Type B pancreatic cell (in vitro differentiated cells): Measurements from ENCODE around the gene CCNB1. TPM values are rescaled to one million over a fixed set of nuclear protein-coding genes. Genes with fewer than 3 reads are reported as not detected.
"Not testable (repeated sequence)": the region's sequence is repeated elsewhere in the genome, so short reads cannot be mapped to it uniquely, and the experiment has no call there.

ENCODE experiments used
- DNase-seq: peaks from one replicate; pipeline ENCODE4 v3.0.0; 2021; ENCODE audit warnings: mixed read lengths; ENCODE audit not compliant: unreplicated experiment; ENCODE audit errors: extremely low spot score
- H3K27ac Mint-ChIP-seq: 2 replicates; pipeline ENCODE4 v1.8.0; 2021; ENCODE audit warnings: mild to moderate bottlenecking, mixed read lengths
- H3K27me3 Mint-ChIP-seq: 2 replicates; pipeline ENCODE4 v1.8.0; 2021; ENCODE audit warnings: mixed read lengths
- H3K36me3 Mint-ChIP-seq: 2 replicates; pipeline ENCODE4 v1.8.0; 2021; ENCODE audit warnings: mixed read lengths
- H3K4me1 Mint-ChIP-seq: one replicate; pipeline ENCODE4 v1.8.0; 2021; ENCODE audit warnings: mixed read lengths; ENCODE audit not compliant: unreplicated experiment
- H3K4me3 Mint-ChIP-seq: 2 replicates; pipeline ENCODE4 v1.8.0; 2021; ENCODE audit warnings: mild to moderate bottlenecking, mixed read lengths
- H3K9me3 Mint-ChIP-seq: 2 replicates; pipeline ENCODE4 v1.8.0; 2021; ENCODE audit warnings: mixed read lengths
- CTCF ChIP-seq: fragments of 200-600 bp; sonication (generic); conservative IDR thresholded peaks from 2 replicates; pipeline ENCODE4 v1.5.0; 2021; ENCODE audit warnings: antibody characterized with exemption, mild to moderate bottlenecking
- total RNA-seq: library from RNA; stranded (reverse); gene quantifications from 2 replicates; pipeline ENCODE4 v1.2.1, GENCODE V29; 2021; ENCODE audit warnings: low replicate concordance

CCNB1 gene
- total RNA-seq, 1 donor from 2014 or later = 169 TPM

- no peak for TF ChIP-seq CTCF
- no peak overlapping the region for H3K4me3 Mint-ChIP-seq
- peaks cover 10% of the 10 kb centered on the region for H3K36me3 Mint-ChIP-seq
- peaks cover 12% of the 10 kb centered on the region for H3K9me3 Mint-ChIP-seq
- DNase-seq = no peak
- H3K27ac Mint-ChIP-seq = peak overlapping the region; percentile 8
- no peaks in the 10 kb centered on the region for H3K27me3 Mint-ChIP-seq
- H3K4me1 Mint-ChIP-seq = no peaks in the 10 kb centered on the region
These were observed 30.7 kb upstream of the CCNB1 start for GRCh38 chr5:69136293-69136692.

- H3K27ac Mint-ChIP-seq, H3K4me3 Mint-ChIP-seq, DNase-seq, H3K27me3 Mint-ChIP-seq, H3K4me1 Mint-ChIP-seq: not testable (repeated sequence)
- H3K36me3 Mint-ChIP-seq = peaks cover 10% of the 10 kb centered on the region
- H3K9me3 Mint-ChIP-seq = peaks cover 14% of the 10 kb centered on the region
These were observed 29.7 kb upstream of the CCNB1 start for GRCh38 chr5:69137208-69137607.

GRCh38 chr5:69137807-69138206 is 29.1 kb upstream of the CCNB1 start:
- no peaks in the 10 kb centered on the region for H3K27me3 Mint-ChIP-seq
- TF ChIP-seq CTCF = no peak
- H3K27ac Mint-ChIP-seq = no peak overlapping the region
- H3K9me3 Mint-ChIP-seq = peaks cover 16% of the 10 kb centered on the region
- no peaks in the 10 kb centered on the region for H3K4me1 Mint-ChIP-seq
- H3K36me3 Mint-ChIP-seq = peaks cover 10% of the 10 kb centered on the region
- no peak overlapping the region for H3K4me3 Mint-ChIP-seq
- no peak for DNase-seq

- Mint-ChIP-seq H3K36me3 (peaks cover 5% of the 10 kb centered on the region), H3K4me1 (no peaks in the 10 kb centered on the region), H3K4me3 (no peak overlapping the region), H3K9me3 (peaks cover 16% of the 10 kb centered on the region), H3K27me3 (no peaks in the 10 kb centered on the region), H3K27ac (no peak overlapping the region)
- TF ChIP-seq CTCF = no peak
- no peak for DNase-seq
These were observed 28.2 kb upstream of the CCNB1 start for GRCh38 chr5:69138766-69139165.

GRCh38 chr5:69140239-69140638 is 26.7 kb upstream of the CCNB1 start:
- not testable (repeated sequence) for H3K4me3 Mint-ChIP-seq, H3K27ac Mint-ChIP-seq, DNase-seq, H3K36me3 Mint-ChIP-seq, H3K4me1 Mint-ChIP-seq, H3K27me3 Mint-ChIP-seq
- peaks cover 16% of the 10 kb centered on the region for H3K9me3 Mint-ChIP-seq

GRCh38 chr5:69140827-69141226 is 26.1 kb upstream of the CCNB1 start:
- Mint-ChIP-seq H3K9me3 (peaks cover 16% of the 10 kb centered on the region), H3K4me3 (no peak overlapping the region), H3K27ac (no peak overlapping the region), H3K27me3 (no peaks in the 10 kb centered on the region), H3K4me1 (no peaks in the 10 kb centered on the region), H3K36me3 (no peaks in the 10 kb centered on the region)
- DNase-seq = no peak
- TF ChIP-seq CTCF = no peak

- not testable (repeated sequence) for H3K4me1 Mint-ChIP-seq, H3K9me3 Mint-ChIP-seq, H3K4me3 Mint-ChIP-seq, H3K27me3 Mint-ChIP-seq, H3K27ac Mint-ChIP-seq, H3K36me3 Mint-ChIP-seq, DNase-seq
These were observed 18.4 kb upstream of the CCNB1 start for GRCh38 chr5:69148576-69148975.
